Smooth muscle cell (in vitro differentiated cells): ENCODE data around the gene AP5Z1. TPM values are rescaled to one million over a fixed set of nuclear protein-coding genes. Genes with fewer than 3 reads are reported as not detected.
A peak's percentile ranks its signal among the peaks of the same experiment; 100 is the strongest.

ENCODE experiments used
- DNase-seq: peaks from one replicate; lab custom pipeline; 2025; ENCODE audit not compliant: unreplicated experiment; lab: John Stamatoyannopoulos, UW
- H2AFZ ChIP-seq: fragments of 200-600 bp; sonication (generic); 2 replicates; pipeline ENCODE4 v1.6.0; 2016; ENCODE audit warnings: antibody characterized with exemption, low read depth, mild to moderate bottlenecking
- H3F3A ChIP-seq: fragments of 200-600 bp; sonication (generic); 2 replicates; pipeline ENCODE4 v1.6.0; 2017; ENCODE audit warnings: antibody characterized with exemption, low read depth
- H3K27ac ChIP-seq: fragments of 200-600 bp; sonication (generic); 2 replicates; pipeline ENCODE4 v1.5.1; 2016; ENCODE audit warnings: low read depth, mild to moderate bottlenecking
- H3K27me3 ChIP-seq: fragments of 200-600 bp; sonication (generic); 2 replicates; pipeline ENCODE4 v1.6.1; 2016; ENCODE audit warnings: low read depth, mild to moderate bottlenecking
- H3K36me3 ChIP-seq: fragments of 200-600 bp; sonication (generic); 2 replicates; pipeline ENCODE4 v1.5.1; 2016; ENCODE audit warnings: low read depth
- H3K4me1 ChIP-seq: fragments of 200-600 bp; sonication (generic); 2 replicates; pipeline ENCODE4 v1.5.1; 2016; ENCODE audit warnings: low read depth
- H3K4me2 ChIP-seq: fragments of 200-600 bp; sonication (generic); 2 replicates; pipeline ENCODE4 v1.6.0; 2016; ENCODE audit warnings: mild to moderate bottlenecking
- H3K4me3 ChIP-seq: fragments of 200-600 bp; sonication (generic); 2 replicates; pipeline ENCODE4 v1.5.1; 2016; ENCODE audit warnings: mild to moderate bottlenecking
- H3K79me2 ChIP-seq: fragments of 200-600 bp; sonication (generic); 2 replicates; pipeline ENCODE4 v1.6.0; 2016; ENCODE audit warnings: low read depth, mild to moderate bottlenecking
- H3K9ac ChIP-seq: fragments of 200-600 bp; sonication (generic); 2 replicates; pipeline ENCODE4 v1.6.0; 2016; ENCODE audit warnings: low read depth
- H3K9me3 ChIP-seq: fragments of 200-600 bp; sonication (generic); replicated peaks from 2 replicates; pipeline ENCODE4 v1.5.1; 2016; ENCODE audit warnings: low read depth
- H4K20me1 ChIP-seq: fragments of 200-600 bp; sonication (generic); 2 replicates; pipeline ENCODE4 v1.6.0; 2016; ENCODE audit warnings: low read depth
- WGBS: methylation state at CpG from one replicate; pipeline ENCODE4 v1.1.7; 2016; ENCODE audit warnings: low lambda C conversion rate; 5-methylcytosine and 5-hydroxymethylcytosine counted together
- polyA plus RNA-seq: library from polyadenylated mRNA; unstranded; fragments of >200 nt; fragmentation: Nextera tagmentation; extraction: Ambion mirVana; gene quantifications from 2 replicates; pipeline ENCODE4 v1.2.1, GENCODE V29; 2016
- total RNA-seq: library from RNA; depleted of rRNA; stranded (reverse); fragments of >200 nt; gene quantifications from 2 replicates; pipeline ENCODE4 v1.2.3, GENCODE V29; 2014
- TF ChIP-seq, protein P1 (sequence below): fragments of 200-600 bp; sonication (generic); IDR thresholded peaks from 2 replicates; pipeline ENCODE4 v1.5.1; 2017; ENCODE audit warnings: borderline replicate concordance, mild to moderate bottlenecking, antibody characterized with exemption; ENCODE audit not compliant: insufficient read depth, poor library complexity, severe bottlenecking

Gene AP5Z1
- total and polyA plus RNA-seq, 2 experiments from 2014 or later: 16.6 to 37.6 TPM

DNA sequence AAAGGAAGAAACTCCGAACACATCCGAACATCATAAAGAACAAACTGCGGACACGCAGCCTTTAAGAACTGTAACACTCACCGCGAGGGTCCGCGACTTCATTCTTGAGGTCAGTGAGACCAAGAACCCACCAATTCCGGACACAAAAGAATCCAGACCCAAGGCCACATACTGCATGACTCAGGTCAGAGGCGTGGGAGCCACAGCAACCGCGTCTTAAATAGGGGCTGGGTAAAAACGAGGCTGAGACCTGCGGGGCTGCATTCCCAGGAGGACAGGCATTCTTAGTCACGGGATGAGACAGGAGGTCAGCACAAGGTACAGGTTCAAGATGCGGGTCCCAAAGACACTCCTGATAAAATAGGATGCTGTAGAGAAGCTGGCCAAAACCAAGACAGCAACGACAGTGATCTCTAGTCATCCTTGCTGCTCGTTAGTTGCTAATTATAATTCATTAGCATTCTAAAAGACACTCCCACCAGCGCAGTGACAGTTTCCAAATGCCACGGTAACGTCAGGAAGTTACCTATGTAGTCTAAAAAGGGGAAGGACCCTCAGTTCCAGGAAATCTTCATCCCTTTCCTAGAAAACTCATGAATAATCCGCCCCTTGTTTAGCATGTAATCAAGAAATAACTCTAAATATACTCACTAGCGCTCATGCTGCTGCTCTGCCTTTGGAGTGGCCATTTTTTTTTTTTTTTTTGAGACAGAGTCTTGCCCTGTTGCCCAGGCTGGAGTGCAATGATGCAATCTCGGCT is 19.3 kb downstream of the AP5Z1 start:
- no peak for DNase-seq
- Histone ChIP-seq H2AFZ (no peak overlapping the region), H3K27me3 (no peaks in the 10 kb centered on the region), H4K20me1 (no peaks in the 10 kb centered on the region), H3K9ac (peak overlapping the region; percentile 38), H3F3A (no peaks in the 10 kb centered on the region), H3K79me2 (no peaks in the 10 kb centered on the region), H3K36me3 (no peaks in the 10 kb centered on the region), H3K4me1 (no peaks in the 10 kb centered on the region), H3K4me3 (no peak overlapping the region), H3K27ac (peak overlapping the region; percentile 82), H3K9me3 (no peaks in the 10 kb centered on the region), H3K4me2 (peak overlapping the region; percentile 38)
- TF ChIP-seq, protein P1, sequence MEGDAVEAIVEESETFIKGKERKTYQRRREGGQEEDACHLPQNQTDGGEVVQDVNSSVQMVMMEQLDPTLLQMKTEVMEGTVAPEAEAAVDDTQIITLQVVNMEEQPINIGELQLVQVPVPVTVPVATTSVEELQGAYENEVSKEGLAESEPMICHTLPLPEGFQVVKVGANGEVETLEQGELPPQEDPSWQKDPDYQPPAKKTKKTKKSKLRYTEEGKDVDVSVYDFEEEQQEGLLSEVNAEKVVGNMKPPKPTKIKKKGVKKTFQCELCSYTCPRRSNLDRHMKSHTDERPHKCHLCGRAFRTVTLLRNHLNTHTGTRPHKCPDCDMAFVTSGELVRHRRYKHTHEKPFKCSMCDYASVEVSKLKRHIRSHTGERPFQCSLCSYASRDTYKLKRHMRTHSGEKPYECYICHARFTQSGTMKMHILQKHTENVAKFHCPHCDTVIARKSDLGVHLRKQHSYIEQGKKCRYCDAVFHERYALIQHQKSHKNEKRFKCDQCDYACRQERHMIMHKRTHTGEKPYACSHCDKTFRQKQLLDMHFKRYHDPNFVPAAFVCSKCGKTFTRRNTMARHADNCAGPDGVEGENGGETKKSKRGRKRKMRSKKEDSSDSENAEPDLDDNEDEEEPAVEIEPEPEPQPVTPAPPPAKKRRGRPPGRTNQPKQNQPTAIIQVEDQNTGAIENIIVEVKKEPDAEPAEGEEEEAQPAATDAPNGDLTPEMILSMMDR: no peak
- 58% methylated on average over 24 of the region's 24 CpGs for WGBS

DNA sequence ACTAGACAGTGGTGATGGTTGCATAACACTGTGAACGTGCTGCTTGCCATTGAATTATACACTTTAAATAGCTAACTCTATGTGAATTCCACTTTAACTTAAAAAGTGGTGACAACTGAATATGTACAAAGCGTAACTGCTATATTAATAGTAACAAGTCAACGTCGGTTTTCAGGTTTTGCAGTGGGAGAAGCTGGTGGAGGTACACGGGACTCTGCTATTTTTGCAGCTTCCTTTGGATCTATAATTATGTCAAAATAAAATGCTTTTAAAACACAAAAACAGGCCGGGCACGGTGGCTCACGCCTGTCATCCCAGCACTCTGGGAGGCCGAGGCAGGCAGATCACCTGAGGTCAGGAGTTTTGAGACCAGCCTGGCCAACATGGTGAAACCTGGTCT is 21.0 kb downstream of the AP5Z1 start:
- Histone ChIP-seq H3K4me1 (no peaks in the 10 kb centered on the region), H4K20me1 (no peaks in the 10 kb centered on the region), H2AFZ (no peak overlapping the region), H3K27me3 (no peaks in the 10 kb centered on the region), H3K27ac (no peak overlapping the region), H3K36me3 (no peaks in the 10 kb centered on the region), H3F3A (no peaks in the 10 kb centered on the region), H3K9me3 (no peaks in the 10 kb centered on the region), H3K79me2 (no peaks in the 10 kb centered on the region), H3K9ac (no peak overlapping the region), H3K4me3 (no peak overlapping the region), H3K4me2 (no peak overlapping the region)
- no peak for DNase-seq
- 97% methylated on average over 9 of the region's 9 CpGs for WGBS
- TF ChIP-seq, protein P1: no peak

DNA sequence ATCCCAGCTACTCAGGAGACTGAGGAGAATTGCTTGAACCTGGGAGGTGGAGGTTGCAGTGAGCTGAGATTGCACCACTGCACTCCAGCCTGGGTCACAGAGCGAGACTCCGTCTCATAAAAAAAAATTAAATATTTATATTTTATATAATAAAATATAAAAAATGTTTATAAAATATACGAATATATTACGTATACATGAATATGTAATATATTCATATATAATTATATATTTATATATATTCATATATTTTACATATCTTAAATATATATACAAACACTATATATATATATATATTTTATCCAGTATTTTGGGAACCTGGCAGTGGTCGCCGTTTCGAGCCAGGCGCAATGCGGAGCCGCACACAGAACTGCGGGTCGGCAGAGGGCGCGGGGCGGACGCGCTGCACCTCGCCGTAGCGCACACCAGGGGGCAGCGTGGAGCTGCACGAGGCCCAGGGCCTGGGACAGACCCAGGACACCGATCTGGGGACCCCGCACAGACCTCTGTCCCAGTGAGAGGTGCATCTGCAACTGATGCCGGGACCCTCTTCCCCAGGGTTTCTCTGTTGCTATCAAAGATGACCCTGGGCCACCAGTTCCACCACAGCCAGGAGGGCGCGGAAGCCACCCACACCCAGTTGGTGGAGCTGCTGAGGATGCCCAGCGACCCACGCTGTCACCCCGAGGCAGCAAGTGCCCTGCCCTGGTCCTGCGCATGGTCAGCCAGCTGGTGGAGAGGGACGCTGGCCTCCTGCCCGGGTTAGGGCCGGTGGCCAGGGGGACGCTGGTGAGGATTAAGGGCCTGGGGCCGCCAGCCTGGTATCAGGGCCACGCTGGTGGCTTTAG is 22.7 kb downstream of the AP5Z1 start:
- peak; percentile 20 for DNase-seq

More for the DNA sequence above, 22.7 kb downstream of the AP5Z1 start:
- Histone ChIP-seq H3K4me1 (no peaks in the 10 kb centered on the region), H3K9me3 (no peaks in the 10 kb centered on the region), H2AFZ (no peak overlapping the region), H3K27me3 (no peaks in the 10 kb centered on the region), H4K20me1 (no peaks in the 10 kb centered on the region), H3K4me3 (no peak overlapping the region), H3K4me2 (no peak overlapping the region), H3K9ac (no peak overlapping the region), H3K27ac (no peak overlapping the region), H3F3A (no peaks in the 10 kb centered on the region), H3K79me2 (no peaks in the 10 kb centered on the region), H3K36me3 (no peaks in the 10 kb centered on the region)
- 47% methylated on average over 37 of the region's 37 CpGs for WGBS
- TF ChIP-seq, protein P1: peak; percentile 91
